ENCODE results near the gene PDE2A. TPM values are rescaled to one million over a fixed set of nuclear protein-coding genes. Genes with fewer than 3 reads are reported as not detected.

PDE2A gene
- total RNA-seq, 1 donor = 0.36 TPM

DNA sequence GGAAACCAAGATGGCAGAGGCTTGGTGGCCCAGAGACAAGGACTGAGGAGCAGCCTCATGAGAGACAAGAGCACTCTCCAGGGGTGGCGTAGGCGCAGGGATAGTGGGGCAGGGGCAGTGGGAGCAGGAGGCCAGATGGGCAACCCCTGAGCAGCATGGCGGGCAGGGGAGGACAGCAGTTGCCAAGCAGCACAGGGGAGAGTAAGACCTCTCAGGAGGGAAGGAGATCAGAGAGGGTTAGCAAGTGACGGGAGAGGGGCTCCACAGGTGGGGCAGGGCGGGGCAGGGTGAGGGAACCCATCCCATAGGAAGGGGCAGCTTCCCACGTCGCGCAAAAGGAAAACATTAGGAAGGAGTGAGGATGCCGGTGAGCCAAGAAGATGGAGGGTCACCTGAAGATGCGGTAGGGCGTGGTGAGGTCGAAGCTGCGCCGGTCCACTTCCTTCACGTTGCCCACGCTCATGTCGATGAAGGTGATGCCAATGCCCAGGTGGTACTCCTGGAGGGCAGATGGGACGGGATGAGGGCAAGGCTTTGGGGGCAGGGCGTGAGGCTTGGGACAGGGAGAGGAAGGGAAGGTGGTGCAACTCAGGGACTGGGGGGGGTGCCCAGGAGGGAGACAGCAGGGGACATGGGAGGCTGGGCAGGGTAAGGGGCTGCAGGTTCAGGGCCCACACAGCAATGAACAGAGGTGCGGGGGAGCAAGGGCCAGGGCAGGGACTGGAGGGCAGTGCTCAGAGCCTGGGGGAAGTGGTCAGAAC is 35.4 kb upstream of the PDE2A start:
- Histone ChIP-seq H3K79me2 (ENCODE audit: insufficient read depth, low read length) (peaks cover 23% of the 10 kb centered on the region), H3K4me2 (ENCODE audit: insufficient read depth, low read length) (no peak overlapping the region), H4K20me1 (ENCODE audit: insufficient read depth, low read length) (peaks cover 40% of the 10 kb centered on the region), H3K27ac (ENCODE audit: low read depth, low read length) (no peak overlapping the region), H3K4me3 (ENCODE audit: insufficient read depth, low read length) (no peak overlapping the region), H3K27me3 (ENCODE audit: insufficient read depth, low read length) (no peaks in the 10 kb centered on the region), H3K36me3 (ENCODE audit: insufficient read depth, low read length) (peaks cover 32% of the 10 kb centered on the region), H2AFZ (ENCODE audit: low read length) (no peak overlapping the region), H3K4me1 (ENCODE audit: insufficient read depth, low read length) (peaks cover 7% of the 10 kb centered on the region), H3K9me3 (ENCODE audit: low read depth, low read length) (no peaks in the 10 kb centered on the region)
- TF ChIP-seq, protein P1, sequence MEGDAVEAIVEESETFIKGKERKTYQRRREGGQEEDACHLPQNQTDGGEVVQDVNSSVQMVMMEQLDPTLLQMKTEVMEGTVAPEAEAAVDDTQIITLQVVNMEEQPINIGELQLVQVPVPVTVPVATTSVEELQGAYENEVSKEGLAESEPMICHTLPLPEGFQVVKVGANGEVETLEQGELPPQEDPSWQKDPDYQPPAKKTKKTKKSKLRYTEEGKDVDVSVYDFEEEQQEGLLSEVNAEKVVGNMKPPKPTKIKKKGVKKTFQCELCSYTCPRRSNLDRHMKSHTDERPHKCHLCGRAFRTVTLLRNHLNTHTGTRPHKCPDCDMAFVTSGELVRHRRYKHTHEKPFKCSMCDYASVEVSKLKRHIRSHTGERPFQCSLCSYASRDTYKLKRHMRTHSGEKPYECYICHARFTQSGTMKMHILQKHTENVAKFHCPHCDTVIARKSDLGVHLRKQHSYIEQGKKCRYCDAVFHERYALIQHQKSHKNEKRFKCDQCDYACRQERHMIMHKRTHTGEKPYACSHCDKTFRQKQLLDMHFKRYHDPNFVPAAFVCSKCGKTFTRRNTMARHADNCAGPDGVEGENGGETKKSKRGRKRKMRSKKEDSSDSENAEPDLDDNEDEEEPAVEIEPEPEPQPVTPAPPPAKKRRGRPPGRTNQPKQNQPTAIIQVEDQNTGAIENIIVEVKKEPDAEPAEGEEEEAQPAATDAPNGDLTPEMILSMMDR (IDR thresholded peaks at IDR 0.05; ENCODE audit: extremely low read depth, low read depth, low read length) = no peak
- DNase-seq (ENCODE audit: insufficient read length, low spot score, missing footprints) = peak; percentile 57

DNA sequence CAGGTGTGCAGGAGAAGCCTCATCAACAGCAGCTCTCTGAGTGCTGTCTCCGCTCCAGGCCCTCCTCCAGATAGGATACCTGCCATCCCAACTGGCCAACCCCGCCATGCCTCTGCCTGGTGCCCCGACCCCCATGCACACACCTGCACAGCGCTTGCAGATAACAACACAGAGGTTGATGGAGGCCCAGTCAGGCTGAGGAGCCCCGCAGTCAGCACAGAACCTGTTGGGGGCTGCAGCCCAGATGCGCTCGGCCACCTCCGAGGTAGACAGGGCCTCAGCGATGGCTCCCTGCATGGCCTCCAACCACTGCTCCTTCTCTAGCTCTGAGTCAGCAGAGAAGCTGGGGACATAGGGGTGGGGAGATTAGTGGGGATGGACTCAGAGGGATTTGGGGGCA is 32.8 kb upstream of the PDE2A start:
- Histone ChIP-seq H3K27ac (ENCODE audit: low read depth, low read length) (no peak overlapping the region), H3K27me3 (ENCODE audit: insufficient read depth, low read length) (no peaks in the 10 kb centered on the region), H3K4me3 (ENCODE audit: insufficient read depth, low read length) (no peak overlapping the region), H3K9me3 (ENCODE audit: low read depth, low read length) (no peaks in the 10 kb centered on the region), H3K79me2 (ENCODE audit: insufficient read depth, low read length) (peaks cover 3% of the 10 kb centered on the region), H3K4me2 (ENCODE audit: insufficient read depth, low read length) (no peak overlapping the region), H3K36me3 (ENCODE audit: insufficient read depth, low read length) (peaks cover 39% of the 10 kb centered on the region), H3K4me1 (ENCODE audit: insufficient read depth, low read length) (peaks cover 7% of the 10 kb centered on the region), H4K20me1 (ENCODE audit: insufficient read depth, low read length) (peaks cover 51% of the 10 kb centered on the region), H2AFZ (ENCODE audit: low read length) (no peak overlapping the region)
- no peak for DNase-seq (ENCODE audit: insufficient read length, low spot score, missing footprints)
- TF ChIP-seq, protein P1 (IDR thresholded peaks at IDR 0.05; ENCODE audit: extremely low read depth, low read depth, low read length) = no peak

DNA sequence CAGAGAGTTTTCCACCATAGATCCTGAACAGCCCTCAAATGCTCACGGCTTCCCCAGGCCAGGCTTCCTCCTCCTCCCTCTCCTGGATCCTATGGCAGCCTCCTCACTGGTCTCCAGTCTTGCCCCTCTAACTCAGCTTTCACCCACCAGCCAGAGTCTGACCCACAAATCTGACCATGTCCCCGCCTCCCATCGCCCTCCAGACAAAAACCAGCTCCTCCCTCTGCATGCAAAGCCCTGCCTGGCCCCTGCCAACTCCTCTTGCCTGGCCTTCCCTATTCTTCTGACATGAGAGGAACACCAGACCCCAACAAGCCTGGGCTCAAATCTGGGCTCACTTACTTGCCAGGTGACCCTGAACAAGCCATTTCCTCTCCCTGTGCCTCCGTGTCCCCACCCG is 32.4 kb upstream of the PDE2A start:
- Histone ChIP-seq H3K4me2 (ENCODE audit: insufficient read depth, low read length) (no peak overlapping the region), H3K4me3 (ENCODE audit: insufficient read depth, low read length) (no peak overlapping the region), H3K27me3 (ENCODE audit: insufficient read depth, low read length) (no peaks in the 10 kb centered on the region), H3K79me2 (ENCODE audit: insufficient read depth, low read length) (no peaks in the 10 kb centered on the region), H3K36me3 (ENCODE audit: insufficient read depth, low read length) (peaks cover 39% of the 10 kb centered on the region), H3K4me1 (ENCODE audit: insufficient read depth, low read length) (peaks cover 7% of the 10 kb centered on the region), H4K20me1 (ENCODE audit: insufficient read depth, low read length) (peaks cover 47% of the 10 kb centered on the region), H2AFZ (ENCODE audit: low read length) (no peak overlapping the region), H3K27ac (ENCODE audit: low read depth, low read length) (no peak overlapping the region), H3K9me3 (ENCODE audit: low read depth, low read length) (no peaks in the 10 kb centered on the region)
- TF ChIP-seq, protein P1 (IDR thresholded peaks at IDR 0.05; ENCODE audit: extremely low read depth, low read depth, low read length) = no peak
- peak; percentile 65 for DNase-seq (ENCODE audit: insufficient read length, low spot score, missing footprints)

DNA sequence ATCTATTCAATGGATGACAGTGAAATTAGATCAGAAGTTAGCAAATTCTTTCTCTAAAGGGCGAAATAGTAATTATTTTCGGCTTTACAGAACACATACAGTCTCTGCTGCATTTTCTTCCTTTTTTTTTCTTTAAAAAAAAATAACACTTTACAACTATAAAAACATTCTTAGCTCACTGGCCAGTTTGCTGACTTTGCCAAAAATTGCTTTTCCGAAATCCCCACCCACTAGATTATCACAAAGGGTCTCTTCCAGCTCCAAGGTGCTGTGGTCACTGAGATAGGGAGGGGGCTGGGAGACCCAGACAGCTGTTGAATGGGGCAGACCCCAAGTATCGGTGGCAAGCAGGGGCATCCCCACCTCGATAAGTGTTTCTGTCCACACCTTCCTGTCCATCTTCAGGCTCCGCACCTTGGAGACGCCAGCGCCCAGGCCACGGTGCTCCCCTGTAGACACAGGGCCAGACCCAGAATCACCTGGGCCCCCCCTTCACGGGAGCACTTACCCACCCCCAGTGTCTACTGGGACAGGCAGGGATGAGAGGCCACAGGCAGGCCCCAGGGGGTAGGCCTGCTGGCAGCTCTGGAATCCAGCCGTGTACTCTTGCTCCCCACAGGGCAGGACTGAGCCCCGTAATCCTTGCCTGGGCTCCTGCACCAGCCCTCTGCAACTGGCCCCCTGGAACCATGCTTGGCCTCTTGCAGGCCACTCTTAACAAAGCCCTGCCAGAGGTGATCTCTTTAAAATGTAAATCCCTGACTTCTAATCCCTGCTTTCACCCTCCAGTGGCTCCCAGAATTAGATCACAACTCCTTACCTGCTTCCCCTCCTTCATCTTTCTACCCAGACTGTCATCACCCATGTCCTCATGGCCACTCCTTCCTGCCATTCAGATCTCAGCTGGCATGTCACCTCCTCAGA is 31.5 kb upstream of the PDE2A start:
- H3K9me3 ChIP-seq (ENCODE audit: low read depth, low read length) = no peaks in the 10 kb centered on the region
- no peaks in the 10 kb centered on the region for H3K79me2 ChIP-seq (ENCODE audit: insufficient read depth, low read length)
- TF ChIP-seq, protein P1 (IDR thresholded peaks at IDR 0.05; ENCODE audit: extremely low read depth, low read depth, low read length) = no peak
- H2AFZ ChIP-seq (ENCODE audit: low read length) = no peak overlapping the region
- peaks cover 7% of the 10 kb centered on the region for H3K4me1 ChIP-seq (ENCODE audit: insufficient read depth, low read length)
- no peak overlapping the region for H3K4me3 ChIP-seq (ENCODE audit: insufficient read depth, low read length)
- H3K27me3 ChIP-seq (ENCODE audit: insufficient read depth, low read length) = no peaks in the 10 kb centered on the region
- DNase-seq (ENCODE audit: insufficient read length, low spot score, missing footprints) = no peak
- H3K27ac ChIP-seq (ENCODE audit: low read depth, low read length) = no peak overlapping the region
- H4K20me1 ChIP-seq (ENCODE audit: insufficient read depth, low read length) = peaks cover 41% of the 10 kb centered on the region
- H3K4me2 ChIP-seq (ENCODE audit: insufficient read depth, low read length) = no peak overlapping the region
- peaks cover 37% of the 10 kb centered on the region for H3K36me3 ChIP-seq (ENCODE audit: insufficient read depth, low read length)
